IMR-90 (cell line): ENCODE results near the gene MARCKS. TPM values are rescaled to one million over a fixed set of nuclear protein-coding genes. Genes with fewer than 3 reads are reported as not detected.

ENCODE experiments used
- ATAC-seq: fragments of 200-7000 bp; cut with Tn5 transposase; 2 replicates; pipeline ENCODE4 v1.9.1; 2020; ENCODE audit warnings: low read depth, mild to moderate bottlenecking, moderate library complexity
- BruUV-seq: library from RNA; stranded (reverse); fragments of 400-500 nt; replicated peaks from 2 replicates; lab custom pipeline; 2021; lab: Mats Ljungman, UMichigan
- CTCF ChIA-PET: fragments of 300-600 bp; formaldehyde crosslinking; extraction: SDS; loops from one replicate; lab custom pipeline; 2021; ENCODE audit warnings: antibody characterized with exemption; lab: Yijun Ruan, JAX
- POLR2A ChIA-PET: fragments of 300-600 bp; sonication (Branson Sonifier 250); formaldehyde crosslinking; loops from one replicate; lab custom pipeline; 2022; ENCODE audit warnings: antibody characterized with exemption; ENCODE audit not compliant: unreplicated experiment; lab: Charles Lee
- DNase-seq: peaks from one replicate; pipeline ENCODE4 v3.0.0; 2013
- H2AFZ ChIP-seq: replicated peaks from 2 replicates; pipeline ENCODE3; 2013; ENCODE audit warnings: low read length, mild to moderate bottlenecking; ENCODE audit not compliant: poor library complexity
- H2AK5ac ChIP-seq: 2 replicates; pipeline ENCODE4 v1.6.1; 2013; ENCODE audit warnings: low read depth, low read length, inconsistent platforms
- H2AK9ac ChIP-seq: replicated peaks from 2 replicates; pipeline ENCODE3; 2013; ENCODE audit warnings: mild to moderate bottlenecking, low read depth, low read length, moderate library complexity; ENCODE audit not compliant: poor library complexity
- H2BK120ac ChIP-seq: 2 replicates; pipeline ENCODE4 v1.6.1; 2013; ENCODE audit warnings: low read depth, low read length, inconsistent platforms
- H2BK15ac ChIP-seq: 3 replicates; pipeline ENCODE4 v1.6.1; 2013; ENCODE audit warnings: low read depth, low read length, inconsistent platforms
- H2BK20ac ChIP-seq: 2 replicates; pipeline ENCODE4 v1.6.1; 2013; ENCODE audit warnings: low read depth, mild to moderate bottlenecking, inconsistent platforms, low read length, moderate library complexity
- H2BK5ac ChIP-seq: 2 replicates; pipeline ENCODE4 v1.6.1; 2013; ENCODE audit warnings: mild to moderate bottlenecking, low read depth, low read length, inconsistent platforms; ENCODE audit not compliant: poor library complexity, severe bottlenecking
- H3K14ac ChIP-seq: replicated peaks from 2 replicates; pipeline ENCODE4 v1.6.1; 2013; ENCODE audit warnings: low read depth, low read length, inconsistent platforms
- H3K18ac ChIP-seq: 2 replicates; pipeline ENCODE4 v1.6.1; 2013; ENCODE audit warnings: low read depth, low read length, control low read depth
- H3K23ac ChIP-seq: 2 replicates; pipeline ENCODE4 v1.6.1; 2013; ENCODE audit warnings: low read depth, low read length, inconsistent platforms
- H3K27ac ChIP-seq: 2 replicates; pipeline ENCODE4 v1.5.1; 2013; ENCODE audit warnings: mild to moderate bottlenecking, control low read depth, low read length; ENCODE audit not compliant: insufficient read depth
- H3K27me3 ChIP-seq: 2 replicates; pipeline ENCODE4 v1.6.1; 2013; ENCODE audit warnings: low read length; ENCODE audit not compliant: control insufficient read depth, insufficient read depth
- H3K36me3 ChIP-seq: 2 replicates; pipeline ENCODE4 v1.6.1; 2013; ENCODE audit warnings: low read length, mixed read lengths; ENCODE audit not compliant: control insufficient read depth, insufficient read depth
- H3K4ac ChIP-seq: 2 replicates; pipeline ENCODE4 v1.6.1; 2013; ENCODE audit warnings: low read depth, low read length, inconsistent platforms
- H3K4me1 ChIP-seq: 2 replicates; pipeline ENCODE4 v1.6.1; 2013; ENCODE audit warnings: low read length, mixed read lengths; ENCODE audit not compliant: control insufficient read depth, insufficient read depth
- H3K4me2 ChIP-seq: 2 replicates; pipeline ENCODE4 v1.6.1; 2013; ENCODE audit warnings: low read depth, mild to moderate bottlenecking, control low read depth, low read length, moderate library complexity
- H3K4me3 ChIP-seq: 2 replicates; pipeline ENCODE4 v1.5.1; 2013; ENCODE audit warnings: low read depth, mild to moderate bottlenecking, control low read depth, low read length, moderate library complexity; ENCODE audit not compliant: insufficient read depth
- H3K56ac ChIP-seq: 2 replicates; pipeline ENCODE4 v1.6.1; 2013; ENCODE audit warnings: low read length, inconsistent platforms; ENCODE audit not compliant: insufficient read depth; ENCODE audit errors: extremely low read depth
- H3K79me1 ChIP-seq, 2 experiments: 2 replicates each; pipeline ENCODE4 v1.6.1; 2013; ENCODE audit warnings: low read length in 2 of 2, inconsistent platforms in 1 of 2, low read depth in 1 of 2
- H3K9ac ChIP-seq: 2 replicates; pipeline ENCODE4 v1.6.1; 2013; ENCODE audit warnings: low read depth, low read length, control low read depth
- H3K9me1 ChIP-seq: 2 replicates; pipeline ENCODE4 v1.6.1; 2013; ENCODE audit warnings: low read length, inconsistent platforms; ENCODE audit not compliant: insufficient read depth
- H3K9me3 ChIP-seq: 2 replicates; pipeline ENCODE4 v1.6.1; 2013; ENCODE audit warnings: low read length; ENCODE audit not compliant: control insufficient read depth, insufficient read depth
- H4K20me1 ChIP-seq: 2 replicates; pipeline ENCODE4 v1.6.1; 2013; ENCODE audit warnings: low read length, inconsistent platforms; ENCODE audit not compliant: insufficient read depth
- H4K5ac ChIP-seq: 2 replicates; pipeline ENCODE4 v1.6.1; 2013; ENCODE audit warnings: mild to moderate bottlenecking, low read depth, low read length, control low read depth
- H4K8ac ChIP-seq, 2 experiments: 2 replicates each; pipeline ENCODE4 v1.6.1; 2013; ENCODE audit warnings: low read depth in 2 of 2, low read length in 2 of 2, control low read depth in 1 of 2, inconsistent platforms in 1 of 2
- H4K91ac ChIP-seq: 2 replicates; pipeline ENCODE4 v1.6.1; 2013; ENCODE audit warnings: low read depth, low read length, inconsistent platforms; ENCODE audit not compliant: insufficient read depth
- BHLHE40 ChIP-seq: fragments of 150-350 bp; IDR thresholded peaks from 2 replicates; pipeline ENCODE4 v1.6.1; 2016; ENCODE audit warnings: mild to moderate bottlenecking, low read depth, low read length
- CEBPB ChIP-seq: IDR thresholded peaks from 2 replicates; pipeline ENCODE4 v1.6.1; 2012; ENCODE audit warnings: low read depth, low read length, improper control_type of control experiment
- CHD1 ChIP-seq: IDR thresholded peaks from 2 replicates; pipeline ENCODE4 v1.6.1; 2012; ENCODE audit warnings: low read depth, low read length, improper control_type of control experiment
- CTCF ChIP-seq: conservative IDR thresholded peaks from 2 replicates; pipeline ENCODE4 v1.5.1; 2012; ENCODE audit warnings: mild to moderate bottlenecking, low read depth, low read length, improper control_type of control experiment
- FOS ChIP-seq: fragments of 150-350 bp; IDR thresholded peaks from 2 replicates; pipeline ENCODE4 v1.6.1; 2016; ENCODE audit warnings: low read depth, low read length
- MAFK ChIP-seq: IDR thresholded peaks from 2 replicates; pipeline ENCODE4 v1.6.1; 2012; ENCODE audit warnings: low read depth, low read length, improper control_type of control experiment
- MAZ ChIP-seq: IDR thresholded peaks from 2 replicates; pipeline ENCODE4 v1.6.1; 2012; ENCODE audit warnings: low read depth, mild to moderate bottlenecking, low read length, improper control_type of control experiment, moderate library complexity, borderline replicate concordance
- NFE2L2 ChIP-seq: fragments of 150-350 bp; IDR thresholded peaks from 2 replicates; pipeline ENCODE4 v1.6.1; 2016; ENCODE audit warnings: low read depth, mild to moderate bottlenecking, low read length
- POLR2A ChIP-seq: IDR thresholded peaks from 2 replicates; pipeline ENCODE4 v1.6.1; 2012; ENCODE audit warnings: mild to moderate bottlenecking, low read depth, low read length
- RAD21 ChIP-seq: IDR thresholded peaks from 2 replicates; pipeline ENCODE4 v1.6.1; 2012; ENCODE audit warnings: low read length, improper control_type of control experiment
- RCOR1 ChIP-seq: IDR thresholded peaks from 2 replicates; pipeline ENCODE4 v1.6.1; 2012; ENCODE audit warnings: mild to moderate bottlenecking, low read length, improper control_type of control experiment; ENCODE audit not compliant: insufficient replicate concordance
- RFX5 ChIP-seq: IDR thresholded peaks from 2 replicates; pipeline ENCODE4 v1.8.0; 2012; ENCODE audit warnings: low read depth, mild to moderate bottlenecking, low read length, moderate library complexity
- SMC3 ChIP-seq: fragments of 150-350 bp; IDR thresholded peaks from 2 replicates; pipeline ENCODE4 v1.6.1; 2016; ENCODE audit warnings: low read depth, mild to moderate bottlenecking, antibody characterized with exemption, low read length, moderate library complexity
- USF2 ChIP-seq: fragments of 150-350 bp; IDR thresholded peaks from 2 replicates; pipeline ENCODE4 v1.6.1; 2017; ENCODE audit warnings: mild to moderate bottlenecking, antibody characterized with exemption, low read length, low read depth
- WGBS, 2 experiments: methylation state at CpG; one replicate each; pipeline versions ENCODE4 v1.1.5 to v1.1.7; 2013; ENCODE audit warnings: missing lambda C conversion rate in 2 of 2; ENCODE audit not compliant: insufficient read length in 1 of 2; ENCODE audit errors: extremely low coverage in 2 of 2; 5-methylcytosine and 5-hydroxymethylcytosine counted together
- dilution Hi-C: fragments of 300-500 bp; cut with HindIII; formaldehyde crosslinking; loops from one replicate; pipeline ENCODE4 v1.14.3; 2018; ENCODE audit warnings: low sequenced_read_pairs; ENCODE audit not compliant: unreplicated experiment
- in situ Hi-C: fragments of 300-500 bp; cut with MboI; formaldehyde crosslinking; loops from 3 replicates; pipeline ENCODE4 v1.14.3; 2019; ENCODE audit warnings: low sequenced_read_pairs, inconsistent platforms, mixed read lengths
- intact Hi-C: fragments of 100-400 bp; cut with micrococcal nuclease; formaldehyde crosslinking; loops from 2 replicates; pipeline ENCODE4 v1.10.0; 2022
- polyA plus RNA-seq, 3 experiments: library from polyadenylated mRNA; depleted of rRNA; stranded (reverse); fragments of >200 nt; gene quantifications; 2 replicates each; pipeline ENCODE4 v1.2.3, GENCODE V29; 2012; ENCODE audit warnings: low replicate concordance in 1 of 3
- total RNA-seq: library from RNA; depleted of rRNA; stranded (reverse); fragments of >200 nt; gene quantifications from 2 replicates; pipeline ENCODE4 v1.2.3, GENCODE V29; 2012
- TF ChIP-seq, protein P1 (sequence below): fragments of 150-350 bp; IDR thresholded peaks from 2 replicates; pipeline ENCODE4 v1.6.1; 2016; ENCODE audit warnings: low read depth, mild to moderate bottlenecking, low read length, moderate library complexity, borderline replicate concordance

The MARCKS gene
- total and polyA plus RNA-seq, 2 of the 4 experiments (the other 2 are of a cell fraction) = 34.5 to 40.7 TPM

DNA sequence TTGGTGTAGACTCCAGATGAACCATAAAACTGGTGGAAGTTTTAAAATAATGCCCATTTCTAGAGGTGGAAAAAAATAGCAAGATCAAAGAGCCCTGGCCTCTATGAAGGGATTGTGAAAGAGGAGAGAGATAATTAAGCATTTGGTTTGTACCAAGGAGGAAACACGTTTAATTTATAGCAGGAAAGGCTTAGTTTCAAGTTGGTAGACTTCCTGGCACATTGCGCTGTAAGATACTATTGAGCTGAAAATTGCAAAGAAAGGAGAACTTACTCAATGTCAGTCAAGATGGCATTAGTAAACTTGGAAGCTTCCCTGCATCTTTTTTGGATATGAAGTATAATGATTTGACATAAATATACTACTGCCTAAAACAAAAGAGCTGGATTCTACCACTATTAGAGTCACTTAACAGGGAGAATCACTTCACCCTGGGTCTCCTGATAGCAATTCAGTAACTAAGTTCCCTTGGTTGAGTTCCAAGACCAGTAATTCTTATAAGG is 24.4 kb downstream of the MARCKS start:
- Histone ChIP-seq H2AFZ (no peak overlapping the region), H3K56ac (no peak overlapping the region), H3K4ac (no peak overlapping the region), H3K9me1 (peaks cover 3% of the 10 kb centered on the region; the same call in 1 of the 2 replicates), H4K20me1 (no peaks in the 10 kb centered on the region), H3K79me1 (no peaks in the 10 kb centered on the region), H2BK120ac (no peak overlapping the region), H3K27me3 (no peaks in the 10 kb centered on the region), H3K18ac (no peak overlapping the region), H2BK20ac (no peak overlapping the region), H2BK15ac (no peak overlapping the region), H3K23ac (no peak overlapping the region), H3K36me3 (no peaks in the 10 kb centered on the region), H4K5ac (no peak overlapping the region), H3K4me1 (0 out of 2 replicates have a peak, but pooled peaks cover 1% of the 10 kb centered on the region), H4K8ac (no peak overlapping the region), H3K14ac (no peak overlapping the region), H3K27ac (no peak overlapping the region), H3K9ac (no peak overlapping the region), H3K9me3 (no peaks in the 10 kb centered on the region), H3K4me3 (no peak overlapping the region), H2BK5ac (no peak overlapping the region), H2AK9ac (no peak overlapping the region), H2AK5ac (no peak overlapping the region), H4K91ac (no peak overlapping the region), H3K4me2 (no peak overlapping the region)
- in situ Hi-C loops = no loop called here
- TF ChIP-seq POLR2A (no peak), MAZ (no peak), RCOR1 (no peak), MAFK (no peak), RFX5 (no peak), CEBPB (no peak), FOS (no peak), USF2 (no peak), CTCF (no peak), NFE2L2 (no peak), BHLHE40 (no peak), SMC3 (no peak), CHD1 (no peak), RAD21 (no peak)
- TF ChIP-seq, protein P1, sequence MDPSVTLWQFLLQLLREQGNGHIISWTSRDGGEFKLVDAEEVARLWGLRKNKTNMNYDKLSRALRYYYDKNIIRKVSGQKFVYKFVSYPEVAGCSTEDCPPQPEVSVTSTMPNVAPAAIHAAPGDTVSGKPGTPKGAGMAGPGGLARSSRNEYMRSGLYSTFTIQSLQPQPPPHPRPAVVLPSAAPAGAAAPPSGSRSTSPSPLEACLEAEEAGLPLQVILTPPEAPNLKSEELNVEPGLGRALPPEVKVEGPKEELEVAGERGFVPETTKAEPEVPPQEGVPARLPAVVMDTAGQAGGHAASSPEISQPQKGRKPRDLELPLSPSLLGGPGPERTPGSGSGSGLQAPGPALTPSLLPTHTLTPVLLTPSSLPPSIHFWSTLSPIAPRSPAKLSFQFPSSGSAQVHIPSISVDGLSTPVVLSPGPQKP = no peak
- DNase-seq = no peak
- ChIA-PET CTCF (interaction anchor here (1.0 kb wide), 1 partner anchor 1546 kb away, joined by 3 read pairs; no protein-coding TSS in a partner anchor), POLR2A (no interaction called here)
- ATAC-seq = no peak
- dilution Hi-C loops = no loop called here
- no TSS peak for BruUV-seq
- intact Hi-C loops = no loop called here
- no CpG with 5 or more reads among the region's 2 CpGs for WGBS, 2 experiments
